T-helper 1 cell (primary cell): Measurements from ENCODE around the gene LRRC4C.

Experiments
- DNase-seq, 5 donors: peaks; one replicate each; pipeline ENCODE4 v3.0.0-alpha.2; 2012 to 2020

The LRRC4C gene

DNA sequence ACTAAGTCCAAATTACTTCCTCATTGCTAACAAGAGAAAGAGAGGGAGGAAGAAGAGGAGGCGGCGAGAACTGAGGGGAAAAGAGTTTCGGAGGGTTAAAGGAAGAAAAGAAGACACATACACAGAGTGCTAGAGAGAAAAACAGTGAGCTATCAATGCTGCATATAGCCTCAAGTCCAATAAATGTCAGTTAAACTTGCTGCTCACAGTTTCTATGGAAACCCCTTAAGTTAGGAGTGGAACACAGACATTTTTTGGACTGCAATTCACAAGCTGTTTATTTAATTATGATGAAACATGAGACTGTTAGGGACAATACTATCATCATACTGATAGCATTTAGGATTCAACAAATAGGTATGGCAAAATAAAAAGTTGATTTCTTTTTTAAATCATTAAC, 1320.4 kb downstream of the LRRC4C start:
- DNase-seq, result no peak

DNA sequence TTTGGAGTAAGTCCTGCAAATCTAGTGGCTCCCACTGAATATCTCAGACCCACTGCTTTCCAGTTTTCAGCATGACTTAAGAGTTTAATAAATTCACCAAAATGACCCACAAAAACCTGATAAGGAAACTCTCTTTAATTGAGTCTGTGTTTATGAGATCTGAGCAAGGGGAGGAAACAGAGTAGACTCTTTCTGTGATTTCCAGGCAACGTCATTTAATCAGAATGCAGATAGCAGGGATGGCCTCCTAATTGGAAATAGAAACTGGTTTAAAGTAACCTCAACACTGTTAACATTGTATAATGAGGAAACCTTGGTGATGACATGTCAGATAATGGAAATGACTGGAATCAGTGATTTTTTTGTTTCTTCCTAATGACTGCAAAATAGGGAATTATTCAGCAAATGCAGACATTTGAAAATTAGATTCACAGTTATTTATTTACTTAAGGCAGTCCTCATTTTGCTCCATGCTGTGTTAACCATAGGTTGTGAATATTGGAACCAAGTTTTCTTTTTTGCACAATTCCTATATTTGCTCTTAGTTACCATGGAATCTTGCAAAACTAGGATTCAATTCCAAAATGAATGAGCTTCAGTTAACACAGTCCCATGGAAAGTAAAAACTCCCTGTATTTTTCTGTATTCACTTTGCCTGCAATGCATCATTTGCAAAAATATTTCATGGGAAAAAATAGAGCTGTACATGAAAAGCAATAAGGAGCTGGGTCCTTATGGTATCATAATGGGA, 1324.5 kb downstream of the LRRC4C start:
- DNase-seq, result no peak

DNA sequence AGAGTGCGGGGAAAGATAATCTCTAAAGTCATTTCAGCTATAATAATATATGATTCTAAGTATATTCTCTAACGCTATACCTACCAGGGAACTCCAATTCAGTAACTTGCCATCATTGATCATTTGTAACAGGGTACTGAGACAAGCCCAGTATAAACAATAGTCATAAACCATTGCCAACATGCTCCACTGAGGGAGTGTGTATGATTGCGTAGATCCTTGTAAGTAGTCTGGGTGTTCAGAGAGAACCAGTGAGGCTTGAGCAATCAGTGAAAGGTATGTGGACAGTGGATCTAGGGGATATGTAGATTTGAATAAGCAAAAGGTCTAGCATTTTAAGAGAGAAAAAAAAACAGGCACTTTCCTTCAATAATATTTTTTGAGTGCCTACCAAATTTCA, 1326.0 kb downstream of the LRRC4C start:
- no peak for DNase-seq

DNA sequence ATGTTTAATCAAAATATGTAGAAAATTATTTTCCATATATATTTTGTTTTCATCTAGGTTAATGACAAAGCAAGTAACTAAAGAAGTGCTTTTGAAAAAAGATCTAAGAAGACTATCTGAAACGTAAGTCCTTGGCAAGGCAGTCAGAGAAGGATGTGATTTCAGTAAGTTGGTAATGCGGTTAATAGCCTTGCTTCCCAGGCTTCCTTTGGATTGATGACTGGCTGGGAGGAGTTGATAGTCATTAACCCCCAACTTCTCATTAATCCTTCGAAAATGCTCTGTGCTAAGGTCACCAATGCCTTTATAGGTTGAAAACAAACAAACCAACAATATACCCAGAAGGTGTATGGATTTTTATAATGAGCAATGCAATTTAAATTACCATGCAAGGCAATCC, 1326.5 kb downstream of the LRRC4C start:
- no peak for DNase-seq

DNA sequence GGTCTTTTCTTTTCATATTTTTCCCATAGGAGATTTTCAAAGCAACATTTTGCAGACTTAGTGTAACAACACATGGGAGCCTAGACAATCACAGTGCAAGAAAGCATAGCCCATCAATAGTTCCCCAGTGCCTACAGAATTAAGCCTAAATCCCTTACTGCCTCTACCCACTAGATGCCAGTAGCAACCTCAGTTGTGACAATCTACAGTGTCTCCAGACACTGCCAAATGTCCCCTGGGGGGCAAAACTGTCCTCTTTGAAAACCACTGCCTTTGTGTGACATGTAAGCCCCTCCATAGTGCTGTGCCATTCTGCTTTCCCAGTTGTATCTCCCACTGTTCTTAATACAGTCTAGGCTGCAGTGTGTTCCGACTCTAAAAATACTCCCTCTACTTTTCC, 1329.0 kb downstream of the LRRC4C start:
- DNase-seq, result no peak

DNA sequence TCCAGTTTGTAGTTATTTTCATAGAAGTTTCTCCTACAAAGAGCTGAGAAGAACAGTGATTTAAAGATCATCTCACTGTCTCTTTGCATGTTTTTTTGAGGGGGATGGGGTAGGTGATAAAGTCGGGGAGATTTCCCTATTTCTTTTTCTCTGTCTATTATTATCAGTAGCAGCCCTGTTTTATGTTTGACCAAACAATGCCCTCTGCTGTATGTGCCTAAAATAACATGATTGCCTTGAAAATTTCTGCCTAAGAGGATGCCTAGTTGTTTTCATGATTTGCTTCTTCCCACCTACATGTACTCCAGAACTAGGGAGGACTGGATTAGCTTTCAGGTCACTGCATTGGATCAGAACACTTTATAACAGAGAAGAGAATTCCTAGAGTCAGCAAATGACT, 1330.2 kb downstream of the LRRC4C start:
- no peak for DNase-seq

DNA sequence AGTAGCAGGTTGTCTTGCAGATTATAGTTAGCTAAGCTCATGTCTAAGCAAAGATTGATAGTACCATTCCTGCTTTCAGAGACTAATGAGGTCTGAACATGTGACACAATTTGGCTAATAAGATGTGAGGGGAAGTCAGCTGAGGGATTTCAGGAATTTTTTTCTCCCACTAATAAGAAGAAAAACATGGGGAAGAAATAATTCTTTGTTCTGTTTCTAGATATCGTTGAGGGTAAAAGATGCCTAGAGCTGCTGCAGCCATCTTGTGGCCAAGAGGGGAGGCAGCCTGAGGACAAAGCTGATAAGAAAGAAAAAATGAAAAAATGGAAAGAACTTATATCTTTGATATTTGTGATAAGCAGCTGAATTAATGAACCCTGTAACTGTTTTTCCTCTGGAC, 1334.4 kb downstream of the LRRC4C start:
- no peak for DNase-seq

DNA sequence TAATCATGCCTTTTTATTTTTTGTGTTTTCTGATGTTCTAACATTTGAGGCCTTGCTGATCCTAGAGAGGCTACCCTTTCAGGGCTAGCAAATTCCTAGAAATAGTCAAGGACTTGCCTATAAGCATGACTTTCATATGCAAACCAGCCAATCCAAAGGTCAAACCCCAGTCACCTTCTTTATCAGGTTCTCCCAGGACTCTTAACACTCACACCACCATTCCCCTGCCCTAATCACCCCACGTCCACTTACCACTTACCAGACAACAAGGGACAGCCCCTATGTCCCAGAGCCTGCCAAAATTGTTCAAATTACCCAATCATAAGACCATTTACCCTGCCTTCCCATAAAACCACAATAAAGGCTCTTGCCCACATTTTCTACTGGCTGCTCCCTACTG, 1339.8 kb downstream of the LRRC4C start:
- DNase-seq, result no peak

DNA sequence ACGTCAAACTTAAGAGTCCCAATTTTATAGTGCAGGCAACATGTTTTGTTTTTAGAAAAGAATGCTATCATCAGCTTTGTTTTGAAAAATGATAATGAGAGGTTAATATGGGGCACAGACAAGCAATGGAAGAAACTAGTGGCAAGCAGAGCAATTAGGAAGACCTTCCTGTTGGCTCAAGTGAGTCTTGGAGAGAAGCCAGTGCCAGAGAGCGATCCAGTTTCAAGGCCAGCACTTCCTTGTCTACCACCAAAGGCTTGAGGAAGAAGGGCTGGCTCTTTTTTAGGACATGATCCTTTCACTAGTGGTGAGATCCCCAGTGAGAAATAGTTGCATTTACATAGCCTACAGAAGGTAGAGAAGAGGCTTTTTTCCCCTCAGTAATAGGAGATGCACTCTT, 1340.7 kb downstream of the LRRC4C start:
- DNase-seq, result no peak

DNA sequence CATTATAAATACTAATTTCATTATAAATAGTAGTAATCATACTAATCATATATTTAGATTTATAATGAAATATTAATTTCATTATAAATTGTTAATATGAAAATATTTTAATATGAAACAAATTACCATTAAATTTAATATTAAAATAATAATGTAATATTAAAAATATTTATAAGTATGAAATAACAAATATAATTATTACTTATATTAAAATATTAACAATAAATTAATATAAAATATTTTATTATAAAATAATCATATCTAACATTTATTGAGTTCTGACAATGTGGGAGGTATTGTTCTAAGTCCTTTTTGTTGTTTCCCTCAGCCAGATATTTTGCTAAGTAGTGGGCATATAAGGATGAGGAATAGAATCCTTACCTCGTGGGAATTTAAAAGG, 1341.4 kb downstream of the LRRC4C start:
- DNase-seq, result no peak

DNA sequence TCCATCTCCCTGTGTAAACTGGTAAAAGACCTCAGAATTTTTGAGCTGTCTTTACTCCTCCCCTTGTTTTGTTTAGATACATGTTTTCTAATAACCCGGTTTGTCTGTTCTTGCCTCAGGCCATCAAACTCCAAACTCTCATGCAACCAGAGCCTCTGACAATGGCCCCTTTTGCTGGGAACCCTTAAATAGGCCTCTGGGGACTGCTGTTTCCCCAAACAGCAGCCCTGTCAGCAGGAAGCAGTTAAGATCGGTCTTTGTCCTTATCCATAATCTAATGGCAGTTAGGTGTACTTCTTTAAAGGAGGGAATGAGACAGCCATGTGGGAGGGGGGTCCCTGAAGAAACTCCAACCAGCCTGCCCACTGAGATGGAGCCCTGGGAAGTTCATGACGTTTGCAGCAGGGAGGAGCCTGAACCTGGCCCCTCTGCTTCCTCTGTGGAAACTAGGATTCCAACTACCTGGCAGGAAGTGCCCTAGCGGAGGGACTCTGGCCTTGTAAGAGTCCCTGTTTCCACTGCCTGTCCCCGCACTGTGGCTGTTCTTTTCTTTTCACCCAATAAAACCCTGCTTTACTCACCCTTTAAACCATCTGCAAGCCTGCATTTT, 1354.4 kb downstream of the LRRC4C start:
- no peak for DNase-seq

DNA sequence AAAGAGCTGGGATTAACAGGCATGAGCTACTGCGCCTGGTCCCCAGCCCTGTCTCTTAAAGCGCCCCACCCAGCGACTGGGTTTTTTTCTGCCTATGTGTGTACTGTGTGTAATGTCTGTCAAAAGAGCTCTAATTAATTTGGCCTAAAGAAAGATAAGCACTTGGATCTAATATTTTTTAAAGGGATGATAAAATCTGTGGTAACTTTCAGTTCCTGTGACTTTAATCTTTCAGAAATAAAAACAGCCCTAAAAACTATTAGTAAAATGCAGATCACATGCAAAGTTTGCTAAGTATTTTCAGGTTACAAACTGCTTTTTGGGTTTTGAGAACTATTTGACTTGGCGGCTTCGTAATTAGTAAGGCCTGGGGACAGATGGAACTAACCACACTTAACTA, 1358.7 kb downstream of the LRRC4C start:
- no peak for DNase-seq

DNA sequence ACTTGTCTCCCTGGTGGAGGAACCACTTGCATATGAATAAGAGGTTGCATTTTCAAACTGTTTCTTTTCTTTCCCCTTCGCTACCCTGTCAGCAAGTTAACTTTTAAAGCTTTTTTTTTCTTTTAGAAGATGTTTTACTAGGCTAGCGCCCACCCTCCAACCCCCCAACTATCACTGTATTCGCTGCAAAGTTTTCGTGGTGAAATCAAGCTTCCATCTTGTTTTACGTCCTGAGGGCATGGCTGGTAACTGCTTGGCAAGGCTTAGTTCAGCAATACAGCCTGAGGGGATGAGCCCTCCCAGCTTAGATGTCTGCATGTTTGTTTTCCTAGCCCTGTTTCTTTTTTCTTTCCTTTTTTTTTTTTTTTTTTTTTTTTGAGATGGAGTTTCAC, 1359.3 kb downstream of the LRRC4C start:
- DNase-seq, result no peak

DNA sequence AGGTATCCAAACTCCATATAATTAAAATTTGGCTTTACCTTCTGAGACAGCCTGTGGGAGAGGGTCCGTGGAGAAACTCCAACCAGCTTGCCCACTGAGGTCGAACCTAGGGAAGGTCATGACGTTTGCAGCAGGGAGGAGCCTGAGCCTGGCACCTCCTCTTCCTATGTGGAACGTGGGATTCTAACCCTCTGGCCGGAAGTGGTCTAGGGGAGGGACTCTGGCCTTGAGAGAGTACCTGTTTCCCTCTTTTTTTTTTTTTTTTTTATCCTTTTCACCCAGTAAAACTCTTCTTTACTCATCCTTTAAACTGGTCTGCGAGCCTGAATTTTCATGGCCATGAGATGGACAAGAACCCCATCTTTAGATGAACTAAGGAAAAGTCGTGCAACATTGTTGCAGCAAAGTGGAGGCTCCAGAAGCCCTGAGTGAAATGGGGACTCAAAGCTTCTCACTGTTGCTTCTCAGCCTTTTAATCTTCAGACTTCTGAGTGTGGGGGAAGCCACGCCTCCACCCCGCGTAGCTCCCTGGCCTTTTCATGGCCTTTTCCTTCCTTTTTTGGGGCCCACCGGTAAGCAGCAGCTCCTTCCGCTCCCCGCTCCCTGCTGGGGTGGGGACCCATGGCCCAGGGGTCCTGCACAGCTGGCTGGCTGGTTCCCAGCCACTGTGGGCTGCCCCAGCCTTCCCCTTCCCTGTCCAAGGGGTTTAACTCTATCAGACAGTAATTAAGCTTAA, 1359.9 kb downstream of the LRRC4C start:
- no peak for DNase-seq

DNA sequence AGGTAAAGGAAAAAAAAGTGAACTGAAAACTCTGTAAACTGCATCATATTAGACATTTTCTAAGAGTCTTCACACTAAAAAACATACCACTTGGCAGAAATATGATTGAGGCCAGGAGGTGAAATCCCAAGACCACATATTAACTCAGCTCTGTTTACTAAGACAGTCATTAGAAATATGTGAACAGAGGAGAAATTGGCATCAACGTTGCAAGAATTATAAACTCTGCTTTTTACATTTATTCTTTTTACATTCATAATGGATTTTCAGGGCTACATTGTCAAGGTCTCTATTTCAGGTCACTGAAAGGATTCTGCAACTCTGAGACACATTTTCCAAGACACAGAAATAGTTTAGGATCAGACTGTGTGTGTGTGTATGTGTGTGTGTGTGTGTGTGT, 1364.0 kb downstream of the LRRC4C start:
- DNase-seq, result no peak

DNA sequence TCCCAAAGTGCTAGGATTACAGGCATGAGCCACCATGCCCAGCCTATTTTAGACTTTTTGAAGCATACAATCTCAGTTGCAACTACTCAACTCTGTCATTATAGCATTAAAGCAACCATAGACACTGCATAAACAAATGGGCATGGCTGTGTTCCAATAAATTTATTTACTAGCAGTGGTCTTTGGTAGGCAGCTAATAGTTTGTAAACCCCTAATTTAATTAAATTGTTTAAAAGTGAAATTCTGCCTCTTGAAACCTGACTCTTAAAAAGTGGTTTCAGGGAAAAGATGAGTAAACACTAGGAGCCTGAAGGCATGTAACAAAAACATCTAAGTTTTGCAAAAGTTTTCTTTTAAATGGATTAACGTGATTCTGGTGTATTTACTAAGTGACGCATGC, 1364.5 kb downstream of the LRRC4C start:
- no peak for DNase-seq

DNA sequence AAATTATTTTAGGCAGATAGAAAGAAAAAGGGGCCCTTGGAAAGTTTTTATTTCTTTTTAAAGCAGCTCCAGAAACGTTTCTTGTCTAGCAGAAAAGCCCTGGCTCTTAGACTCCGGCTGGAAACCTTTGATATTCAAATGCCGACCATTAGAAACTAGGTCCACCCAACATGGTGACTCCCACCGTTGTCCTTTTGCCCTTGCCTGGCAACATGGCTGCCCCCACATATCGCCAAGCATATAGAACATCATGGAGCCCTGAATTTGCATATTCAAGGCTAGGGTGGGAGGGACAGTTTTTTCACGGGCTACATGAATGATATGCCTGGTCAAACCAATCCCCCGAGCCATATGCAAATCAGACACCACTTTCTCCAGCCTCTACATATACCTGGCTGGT, 1379.0 kb downstream of the LRRC4C start:
- no peak for DNase-seq
